Right ventricle myocardium inferior (tissue), 1 donor: ENCODE results near the gene STARD3. TPM values are rescaled to one million over a fixed set of nuclear protein-coding genes. Genes with fewer than 3 reads are reported as not detected.
"Not testable (repeated sequence)": the region's sequence is repeated elsewhere in the genome, so short reads cannot be mapped to it uniquely, and the experiment has no call there.

Experiments
- ATAC-seq: fragments of 200-7000 bp; cut with Tn5 transposase; one replicate; pipeline ENCODE4 v1.9.1; 2020; ENCODE audit warnings: mild to moderate bottlenecking, moderate library complexity
- DNase-seq: peaks from one replicate; pipeline ENCODE4 v3.0.0; 2021; ENCODE audit errors: missing footprints
- intact Hi-C: fragments of 100-400 bp; cut with DNase I; formaldehyde crosslinking; loops from one replicate; pipeline ENCODE4 v1.11.0; 2022
- total RNA-seq: library from RNA; stranded (reverse); fragmentation: NEBNext Ultra II Directional; extraction: Animal tissue kit (Norgen Biotek cat#: 25700); gene quantifications from one replicate; pipeline ENCODE4 v1.2.1, GENCODE V29; 2021
- donor health status: DM: no; HTN: yes; CAD: no; lungs with severe emphysema.

STARD3 gene
- total RNA-seq, 1 donor from 2014 or later, result 21.4 TPM

DNA sequence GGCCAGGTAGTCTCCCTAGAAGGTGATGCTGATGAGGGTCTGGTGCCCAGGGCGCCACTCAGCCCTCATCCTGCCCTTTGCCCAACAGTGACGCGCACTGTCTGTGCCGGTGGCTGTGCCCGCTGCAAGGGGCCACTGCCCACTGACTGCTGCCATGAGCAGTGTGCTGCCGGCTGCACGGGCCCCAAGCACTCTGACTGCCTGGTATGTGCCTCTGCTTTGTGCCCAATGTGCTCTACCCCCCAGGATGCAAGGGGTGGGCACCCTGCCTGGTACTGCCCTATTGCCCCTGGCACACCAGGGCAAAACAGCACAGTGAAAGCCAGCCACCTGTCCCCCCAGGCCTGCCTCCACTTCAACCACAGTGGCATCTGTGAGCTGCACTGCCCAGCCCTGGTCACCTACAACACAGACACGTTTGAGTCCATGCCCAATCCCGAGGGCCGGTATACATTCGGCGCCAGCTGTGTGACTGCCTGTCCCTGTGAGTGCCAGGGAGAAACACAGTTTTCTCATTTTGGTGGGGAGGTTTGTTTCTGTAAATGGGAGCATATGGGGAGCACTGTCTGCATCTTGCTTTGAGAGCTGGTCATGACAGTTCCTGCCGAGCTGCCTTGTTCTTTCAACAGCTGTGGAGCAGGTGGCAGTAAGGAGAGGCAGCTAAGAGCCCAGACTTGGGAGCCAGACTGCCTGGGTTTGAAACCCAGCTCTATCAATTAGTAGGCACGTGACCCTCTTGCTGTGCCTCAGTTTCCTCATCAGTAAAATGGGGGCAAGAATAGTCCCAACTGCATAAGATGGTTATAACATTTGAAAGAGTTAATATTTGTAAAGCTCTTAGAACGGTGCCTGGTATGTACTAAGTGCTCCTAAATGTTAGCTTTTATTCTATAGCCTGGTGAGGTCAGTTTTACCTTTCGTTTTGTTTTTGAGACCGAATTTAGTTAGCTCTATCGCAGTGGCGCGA lies 73.3 kb downstream of the STARD3 start:
- DNase-seq (no peak), ATAC-seq (no peak)
- intact Hi-C loops, result no loop called here

DNA sequence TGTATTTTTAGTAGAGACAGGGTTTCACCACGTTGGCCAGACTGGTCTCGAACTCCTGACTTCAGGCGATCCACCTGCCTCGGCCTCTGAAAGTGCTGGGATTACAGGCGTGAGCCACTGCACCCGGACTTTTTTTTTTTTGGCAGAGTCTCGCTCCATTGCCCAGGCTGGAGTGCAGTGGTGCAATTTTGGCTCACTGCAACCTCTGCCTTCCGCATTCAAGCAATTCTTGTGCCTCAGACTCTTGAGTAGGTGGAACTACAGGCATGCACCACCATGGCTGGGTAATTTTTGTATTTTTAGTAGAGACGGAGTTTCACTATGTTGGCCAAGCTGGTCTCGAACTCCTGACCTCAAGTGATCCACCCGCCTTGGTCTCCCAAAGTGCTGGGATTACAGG lies 74.1 kb downstream of the STARD3 start:
- ATAC-seq, DNase-seq, intact Hi-C loops: not testable (repeated sequence)

DNA sequence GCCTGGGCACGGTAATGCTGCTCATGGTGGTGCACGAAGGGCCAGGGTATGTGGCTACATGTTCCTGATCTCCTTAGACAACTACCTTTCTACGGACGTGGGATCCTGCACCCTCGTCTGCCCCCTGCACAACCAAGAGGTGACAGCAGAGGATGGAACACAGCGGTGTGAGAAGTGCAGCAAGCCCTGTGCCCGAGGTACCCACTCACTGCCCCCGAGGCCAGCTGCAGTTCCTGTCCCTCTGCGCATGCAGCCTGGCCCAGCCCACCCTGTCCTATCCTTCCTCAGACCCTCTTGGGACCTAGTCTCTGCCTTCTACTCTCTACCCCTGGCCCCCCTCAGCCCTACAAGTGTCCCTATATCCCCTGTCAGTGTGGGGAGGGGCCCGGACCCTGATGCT lies 74.9 kb downstream of the STARD3 start:
- intact Hi-C loops, result no loop called here
- no peak for ATAC-seq
- no peak for DNase-seq

Other genes with a start within 250 kb of the STARD3 start
- 12.7 TPM for gene FBXL20, start 235.5 kb upstream of the STARD3 start, total RNA-seq
- gene MED1, start 185.9 kb upstream of the STARD3 start, total RNA-seq, result 22.1 TPM
- gene CDK12, start 175.7 kb upstream of the STARD3 start, total RNA-seq, result 18.8 TPM
- not detected for gene NEUROD2, start 29.2 kb upstream of the STARD3 start, total RNA-seq
- 0.89 TPM for gene PPP1R1B, start 10.2 kb upstream of the STARD3 start, total RNA-seq
- 5,286 TPM for gene TCAP, start 28.2 kb downstream of the STARD3 start, total RNA-seq
- 5.1 TPM for gene PNMT, start 31.3 kb downstream of the STARD3 start, total RNA-seq
- 10.4 TPM for gene PGAP3, start 50.9 kb downstream of the STARD3 start, total RNA-seq
- gene ERBB2, start 62.9 kb downstream of the STARD3 start, total RNA-seq, result 68.7 TPM
- gene MIEN1, start 93.4 kb downstream of the STARD3 start, total RNA-seq, result 49.4 TPM
- 2.4 TPM for gene GRB7, start 100.8 kb downstream of the STARD3 start, total RNA-seq
- 0.32 TPM for gene IKZF3, start 227.2 kb downstream of the STARD3 start, total RNA-seq
- not detected for gene ZPBP2, start 231.1 kb downstream of the STARD3 start, total RNA-seq